HEK293 (cell line): ENCODE results near the gene FBXO9.

Source experiments
- CTCF ChIA-PET: fragments of 350-600 bp; formaldehyde crosslinking; extraction: SDS; loops from one replicate; lab custom pipeline; 2021; ENCODE audit warnings: antibody characterized with exemption; lab: Yijun Ruan, JAX
- POLR2A ChIA-PET: fragments of 300-600 bp; formaldehyde crosslinking; extraction: SDS; loops from one replicate; lab custom pipeline; 2020; ENCODE audit warnings: antibody characterized with exemption, inconsistent platforms; lab: Yijun Ruan, JAX
- H3K27ac ChIP-seq: fragments of 200-500 bp; sonication (Bioruptor generic); 2 replicates; pipeline ENCODE4 v1.5.1; 2014; ENCODE audit warnings: low read depth, low read length, control low read depth, inconsistent platforms; ENCODE audit errors: extremely low read depth
- H3K36me3 ChIP-seq, 2 experiments: fragments of 200-500 bp in 1 of 2; sonication (Bioruptor generic) in 1 of 2; 1 replicate in 1 of 2; 2 replicates in 1 of 2; pipeline ENCODE4 v1.5.1; 2014 to 2017; ENCODE audit warnings: inconsistent platforms in 2 of 2, low read length in 2 of 2; ENCODE audit not compliant: control insufficient read depth in 2 of 2, insufficient read depth in 1 of 2
- H3K4me1 ChIP-seq: fragments of 200-500 bp; sonication (Bioruptor generic); 2 replicates; pipeline ENCODE4 v1.5.1; 2014; ENCODE audit warnings: mild to moderate bottlenecking, low read length, inconsistent platforms; ENCODE audit not compliant: control insufficient read depth, insufficient read depth
- H3K4me3 ChIP-seq: 2 replicates; pipeline ENCODE4 v1.5.1; 2011; ENCODE audit warnings: low read depth, mild to moderate bottlenecking, control low read depth, low read length, moderate library complexity
- H3K9me3 ChIP-seq: fragments of 200-500 bp; sonication (Bioruptor generic); 2 replicates; pipeline ENCODE4 v1.5.1; 2014; ENCODE audit warnings: low read depth, low read length, inconsistent platforms; ENCODE audit not compliant: control insufficient read depth, insufficient read depth
- KLF7 ChIP-seq: fragments of 450-650 bp; formaldehyde crosslinking; IDR thresholded peaks from 2 replicates; pipeline ENCODE4 v1.5.1; 2016; ENCODE audit warnings: missing biosample characterization, missing genetic modification characterization, borderline replicate concordance
- MZF1 ChIP-seq: fragments of 450-650 bp; formaldehyde crosslinking; IDR thresholded peaks from 2 replicates; pipeline ENCODE4 v1.5.1; 2017; ENCODE audit warnings: missing biosample characterization, missing genetic modification characterization, borderline replicate concordance
- OSR2 ChIP-seq: fragments of 450-650 bp; formaldehyde crosslinking; IDR thresholded peaks from 2 replicates; pipeline ENCODE4 v1.5.1; 2016; ENCODE audit warnings: missing biosample characterization, missing genetic modification characterization
- PRDM2 ChIP-seq: fragments of 450-650 bp; formaldehyde crosslinking; IDR thresholded peaks from 2 replicates; pipeline ENCODE4 v1.5.1; 2016; ENCODE audit warnings: missing biosample characterization, missing genetic modification characterization, borderline replicate concordance
- PRDM6 ChIP-seq: fragments of 450-650 bp; formaldehyde crosslinking; IDR thresholded peaks from 2 replicates; pipeline ENCODE4 v1.5.1; 2017; ENCODE audit warnings: missing biosample characterization, missing genetic modification characterization
- REST ChIP-seq: fragments of 450-650 bp; formaldehyde crosslinking; IDR thresholded peaks from 2 replicates; pipeline ENCODE4 v1.5.1; 2016; ENCODE audit warnings: missing biosample characterization, missing genetic modification characterization
- ZBTB1 ChIP-seq: fragments of 450-650 bp; formaldehyde crosslinking; IDR thresholded peaks from 2 replicates; pipeline ENCODE4 v1.5.1; 2016; ENCODE audit warnings: missing biosample characterization, missing genetic modification characterization
- ZBTB20 ChIP-seq: fragments of 450-650 bp; formaldehyde crosslinking; IDR thresholded peaks from 2 replicates; pipeline ENCODE4 v1.5.1; 2016; ENCODE audit warnings: missing biosample characterization, missing genetic modification characterization
- ZNF2 ChIP-seq: fragments of 450-650 bp; formaldehyde crosslinking; IDR thresholded peaks from 2 replicates; pipeline ENCODE4 v1.5.1; 2016; ENCODE audit warnings: missing biosample characterization, missing genetic modification characterization
- ZNF555 ChIP-seq: fragments of 450-650 bp; formaldehyde crosslinking; conservative IDR thresholded peaks from 2 replicates; pipeline ENCODE4 v1.5.1; 2017; ENCODE audit warnings: missing biosample characterization, mild to moderate bottlenecking, missing genetic modification characterization, inconsistent platforms
- ZNF629 ChIP-seq: fragments of 450-650 bp; formaldehyde crosslinking; IDR thresholded peaks from 2 replicates; pipeline ENCODE4 v1.5.1; 2017; ENCODE audit warnings: missing biosample characterization, missing genetic modification characterization
- ZNF660 ChIP-seq: fragments of 450-650 bp; IDR thresholded peaks from 2 replicates; pipeline ENCODE4 v1.5.1; 2018; ENCODE audit warnings: missing biosample characterization, mild to moderate bottlenecking, missing genetic modification characterization
- TF ChIP-seq, protein P1 (sequence below): fragments of 450-650 bp; formaldehyde crosslinking; IDR thresholded peaks from 2 replicates; pipeline ENCODE4; 2016; ENCODE audit warnings: missing biosample characterization, missing genetic modification characterization
- TF ChIP-seq, protein P2 (sequence below): fragments of 450-650 bp; formaldehyde crosslinking; IDR thresholded peaks from 2 replicates; pipeline ENCODE4 v1.5.1; 2016; ENCODE audit warnings: missing biosample characterization, missing genetic modification characterization
- TF ChIP-seq, protein P3 (sequence below): sonication (generic); formaldehyde crosslinking; IDR thresholded peaks from 2 replicates; pipeline ENCODE4 v1.8.1; 2022; ENCODE audit warnings: mild to moderate bottlenecking, moderate library complexity, missing genetic modification reagents
- TF ChIP-seq, protein P4 (sequence below): fragments of 450-650 bp; formaldehyde crosslinking; IDR thresholded peaks from 2 replicates; pipeline ENCODE4 v1.5.0; 2017; ENCODE audit warnings: missing biosample characterization, missing genetic modification characterization, borderline replicate concordance

Gene FBXO9

DNA sequence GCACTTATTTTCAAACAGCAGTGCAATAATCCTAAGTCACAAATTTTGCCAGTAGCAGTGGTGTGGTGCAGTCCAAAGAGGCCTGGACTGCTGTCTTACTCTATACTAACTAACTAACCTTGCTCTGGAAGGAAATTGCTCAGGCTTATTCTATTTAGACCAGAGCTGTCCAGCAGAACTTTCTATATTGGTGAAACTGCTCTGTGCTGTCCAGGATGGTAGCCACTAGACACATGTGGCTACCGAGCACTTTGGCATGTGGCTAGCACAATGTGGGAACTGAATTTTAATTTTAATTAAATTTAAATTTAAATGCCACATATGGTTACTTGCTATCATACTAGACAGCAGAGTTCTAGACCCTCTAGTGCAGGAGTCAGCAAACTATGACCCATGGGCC, 27.1 kb upstream of the FBXO9 start:
- Histone ChIP-seq H3K9me3 (no peaks in the 10 kb centered on the region), H3K27ac (no peak overlapping the region), H3K36me3 (peaks cover 4 to 49% of the 10 kb centered on the region in 2 experiments; a peak in 2 of 3 replicates), H3K4me1 (no peaks in the 10 kb centered on the region), H3K4me3 (no peak overlapping the region)
- ChIA-PET POLR2A (no interaction called here), CTCF (interaction anchor here (0.9 kb wide), 1 partner anchor 156 kb away, joined by 3 read pairs; no protein-coding TSS in a partner anchor)
- no peak for TF ChIP-seq PRDM2 (tag by site-specific recombination)
- TF ChIP-seq REST (tag by site-specific recombination), result peak; percentile 49; the same call in 1 of the 2 replicates

DNA sequence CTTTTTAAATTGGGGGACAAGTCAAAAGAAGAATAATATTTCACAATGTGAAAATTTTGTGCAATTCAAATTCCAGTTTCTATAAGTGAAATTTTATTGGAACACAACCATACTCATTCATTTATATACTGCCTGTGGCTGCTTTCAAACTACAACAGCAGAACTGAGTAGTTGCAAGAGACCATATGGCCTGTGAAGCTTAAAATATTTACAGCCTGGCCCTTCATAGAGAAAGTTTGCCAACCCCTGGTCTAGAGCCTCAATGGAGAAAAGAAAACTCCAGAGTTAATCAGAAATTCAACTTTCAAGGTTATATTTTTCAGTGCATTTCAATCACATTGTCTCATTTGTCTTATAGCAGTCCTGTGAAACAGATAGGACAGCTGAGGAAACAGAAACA, 26.6 kb upstream of the FBXO9 start:
- H3K4me1 ChIP-seq, result no peaks in the 10 kb centered on the region
- CTCF ChIA-PET, result interaction anchor here (0.9 kb wide), 1 partner anchor 156 kb away, joined by 3 read pairs; no protein-coding TSS in a partner anchor
- peaks cover 4 to 46% of the 10 kb centered on the region in 2 experiments; a peak in 2 of 3 replicates for H3K36me3 ChIP-seq
- TF ChIP-seq, protein P1, sequence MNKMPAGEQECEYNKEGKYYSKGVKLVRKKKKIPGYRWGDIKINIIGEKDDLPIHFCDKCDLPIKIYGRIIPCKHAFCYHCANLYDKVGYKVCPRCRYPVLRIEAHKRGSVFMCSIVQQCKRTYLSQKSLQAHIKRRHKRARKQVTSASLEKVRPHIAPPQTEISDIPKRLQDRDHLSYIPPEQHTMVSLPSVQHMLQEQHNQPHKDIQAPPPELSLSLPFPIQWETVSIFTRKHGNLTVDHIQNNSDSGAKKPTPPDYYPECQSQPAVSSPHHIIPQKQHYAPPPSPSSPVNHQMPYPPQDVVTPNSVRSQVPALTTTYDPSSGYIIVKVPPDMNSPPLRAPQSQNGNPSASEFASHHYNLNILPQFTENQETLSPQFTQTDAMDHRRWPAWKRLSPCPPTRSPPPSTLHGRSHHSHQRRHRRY (tag by site-specific recombination), result no peak
- TF ChIP-seq ZNF629 (no peak), PRDM6 (tag by site-specific recombination) (no peak), ZBTB1 (no peak), MZF1 (tag by site-specific recombination) (no peak), ZNF555 (tag by site-specific recombination) (no peak), ZNF2 (tag by site-specific recombination) (no peak), KLF7 (tag by site-specific recombination) (no peak), OSR2 (tag by site-specific recombination) (no peak), ZBTB20 (tag by site-specific recombination) (no peak), ZNF660 (tag by site-specific recombination) (no peak)
- TF ChIP-seq, protein P2, sequence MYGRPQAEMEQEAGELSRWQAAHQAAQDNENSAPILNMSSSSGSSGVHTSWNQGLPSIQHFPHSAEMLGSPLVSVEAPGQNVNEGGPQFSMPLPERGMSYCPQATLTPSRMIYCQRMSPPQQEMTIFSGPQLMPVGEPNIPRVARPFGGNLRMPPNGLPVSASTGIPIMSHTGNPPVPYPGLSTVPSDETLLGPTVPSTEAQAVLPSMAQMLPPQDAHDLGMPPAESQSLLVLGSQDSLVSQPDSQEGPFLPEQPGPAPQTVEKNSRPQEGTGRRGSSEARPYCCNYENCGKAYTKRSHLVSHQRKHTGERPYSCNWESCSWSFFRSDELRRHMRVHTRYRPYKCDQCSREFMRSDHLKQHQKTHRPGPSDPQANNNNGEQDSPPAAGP (tag by site-specific recombination), result no peak
- TF ChIP-seq, protein P3, sequence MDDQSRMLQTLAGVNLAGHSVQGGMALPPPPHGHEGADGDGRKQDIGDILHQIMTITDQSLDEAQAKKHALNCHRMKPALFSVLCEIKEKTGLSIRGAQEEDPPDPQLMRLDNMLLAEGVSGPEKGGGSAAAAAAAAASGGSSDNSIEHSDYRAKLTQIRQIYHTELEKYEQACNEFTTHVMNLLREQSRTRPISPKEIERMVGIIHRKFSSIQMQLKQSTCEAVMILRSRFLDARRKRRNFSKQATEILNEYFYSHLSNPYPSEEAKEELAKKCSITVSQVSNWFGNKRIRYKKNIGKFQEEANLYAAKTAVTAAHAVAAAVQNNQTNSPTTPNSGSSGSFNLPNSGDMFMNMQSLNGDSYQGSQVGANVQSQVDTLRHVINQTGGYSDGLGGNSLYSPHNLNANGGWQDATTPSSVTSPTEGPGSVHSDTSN, result no peak
- TF ChIP-seq, protein P4, sequence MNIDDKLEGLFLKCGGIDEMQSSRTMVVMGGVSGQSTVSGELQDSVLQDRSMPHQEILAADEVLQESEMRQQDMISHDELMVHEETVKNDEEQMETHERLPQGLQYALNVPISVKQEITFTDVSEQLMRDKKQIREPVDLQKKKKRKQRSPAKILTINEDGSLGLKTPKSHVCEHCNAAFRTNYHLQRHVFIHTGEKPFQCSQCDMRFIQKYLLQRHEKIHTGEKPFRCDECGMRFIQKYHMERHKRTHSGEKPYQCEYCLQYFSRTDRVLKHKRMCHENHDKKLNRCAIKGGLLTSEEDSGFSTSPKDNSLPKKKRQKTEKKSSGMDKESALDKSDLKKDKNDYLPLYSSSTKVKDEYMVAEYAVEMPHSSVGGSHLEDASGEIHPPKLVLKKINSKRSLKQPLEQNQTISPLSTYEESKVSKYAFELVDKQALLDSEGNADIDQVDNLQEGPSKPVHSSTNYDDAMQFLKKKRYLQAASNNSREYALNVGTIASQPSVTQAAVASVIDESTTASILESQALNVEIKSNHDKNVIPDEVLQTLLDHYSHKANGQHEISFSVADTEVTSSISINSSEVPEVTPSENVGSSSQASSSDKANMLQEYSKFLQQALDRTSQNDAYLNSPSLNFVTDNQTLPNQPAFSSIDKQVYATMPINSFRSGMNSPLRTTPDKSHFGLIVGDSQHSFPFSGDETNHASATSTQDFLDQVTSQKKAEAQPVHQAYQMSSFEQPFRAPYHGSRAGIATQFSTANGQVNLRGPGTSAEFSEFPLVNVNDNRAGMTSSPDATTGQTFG (tag by site-specific recombination), result no peak

More for the DNA sequence above, 26.6 kb upstream of the FBXO9 start:
- Histone ChIP-seq H3K27ac (no peak overlapping the region), H3K4me3 (no peak overlapping the region), H3K9me3 (no peaks in the 10 kb centered on the region)
- POLR2A ChIA-PET, result no interaction called here
